Measurements from ENCODE around the gene EGFL7. TPM values are rescaled to one million over a fixed set of nuclear protein-coding genes. Genes with fewer than 3 reads are reported as not detected.

Gene EGFL7
- total and polyA plus RNA-seq, 10 donors = 132 to 522 (median 187) TPM

DNA sequence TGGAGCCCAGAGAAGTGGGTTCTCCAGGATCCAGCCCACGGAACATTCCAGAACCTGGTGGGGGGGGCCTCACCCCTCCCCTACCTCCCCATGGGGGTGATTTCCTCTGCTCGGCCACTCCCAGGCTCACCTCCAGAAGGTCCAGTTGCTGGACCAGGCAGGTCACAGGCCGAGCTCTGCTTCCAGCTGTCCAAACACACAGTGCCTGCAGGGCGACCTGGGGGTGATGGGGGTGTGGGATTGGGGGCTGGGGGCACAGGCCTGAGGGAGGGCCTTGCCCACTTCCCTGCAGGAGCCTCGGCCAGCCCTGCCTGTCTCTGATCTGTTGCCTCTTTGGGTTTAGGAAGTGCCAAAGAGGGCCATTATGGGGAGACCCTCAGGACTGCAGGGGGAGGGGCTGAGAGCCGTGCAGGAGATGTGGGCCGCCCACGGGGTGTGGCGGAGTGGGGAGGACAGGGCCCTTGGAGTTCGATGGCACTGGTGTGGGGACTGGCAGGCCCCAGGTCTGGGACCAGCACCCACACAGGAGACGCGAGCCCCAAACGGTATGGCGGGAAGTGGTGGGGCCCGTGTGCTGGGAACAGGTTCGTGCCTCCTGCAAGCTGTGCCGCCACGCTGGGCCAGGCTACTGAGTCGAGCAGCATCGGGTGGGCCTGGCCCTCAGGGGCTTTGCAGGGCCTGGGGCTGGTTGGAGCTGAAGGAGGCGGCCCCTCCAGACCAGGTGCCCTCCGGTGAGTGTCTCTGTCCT lies 45.6 kb upstream of the EGFL7 start:
- Histone ChIP-seq H3K27ac (peak overlapping the region in 4 of 8 donors; percentile 81 to 96 (median 92)), H3K4me1 (peaks cover 20 to 88% (median 80%) of the 10 kb centered on the region in 6 donors), H3K4me3 (no peak overlapping the region), H3K27me3 (replicated peaks in 1 of 7) (peaks cover 0 to 3% (median 0%) of the 10 kb centered on the region in 7 donors), H3K36me3 (no peaks in the 10 kb centered on the region), H3K9me3 (no peaks in the 10 kb centered on the region)
- WGBS, 5 donors = 81 to 88% (median 84%) methylated on average over 11 to 22 of the region's 22 CpGs
- no peak for DNase-seq
- TF ChIP-seq, protein P1, sequence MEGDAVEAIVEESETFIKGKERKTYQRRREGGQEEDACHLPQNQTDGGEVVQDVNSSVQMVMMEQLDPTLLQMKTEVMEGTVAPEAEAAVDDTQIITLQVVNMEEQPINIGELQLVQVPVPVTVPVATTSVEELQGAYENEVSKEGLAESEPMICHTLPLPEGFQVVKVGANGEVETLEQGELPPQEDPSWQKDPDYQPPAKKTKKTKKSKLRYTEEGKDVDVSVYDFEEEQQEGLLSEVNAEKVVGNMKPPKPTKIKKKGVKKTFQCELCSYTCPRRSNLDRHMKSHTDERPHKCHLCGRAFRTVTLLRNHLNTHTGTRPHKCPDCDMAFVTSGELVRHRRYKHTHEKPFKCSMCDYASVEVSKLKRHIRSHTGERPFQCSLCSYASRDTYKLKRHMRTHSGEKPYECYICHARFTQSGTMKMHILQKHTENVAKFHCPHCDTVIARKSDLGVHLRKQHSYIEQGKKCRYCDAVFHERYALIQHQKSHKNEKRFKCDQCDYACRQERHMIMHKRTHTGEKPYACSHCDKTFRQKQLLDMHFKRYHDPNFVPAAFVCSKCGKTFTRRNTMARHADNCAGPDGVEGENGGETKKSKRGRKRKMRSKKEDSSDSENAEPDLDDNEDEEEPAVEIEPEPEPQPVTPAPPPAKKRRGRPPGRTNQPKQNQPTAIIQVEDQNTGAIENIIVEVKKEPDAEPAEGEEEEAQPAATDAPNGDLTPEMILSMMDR (IDR thresholded peaks at IDR 0.05 in 8 of 11, conservative IDR thresholded peaks at IDR 0.05 in 3 of 11) = no peak
- TF ChIP-seq POLR2A (IDR thresholded peaks at IDR 0.05) = no peak
- no peak for TF ChIP-seq POLR2AphosphoS5 (IDR thresholded peaks at IDR 0.05)
- intact Hi-C loops (cut with DNase I; ENCODE audit: low total_unique reads) = loop anchor here (10.0 kb wide), 1 partner anchor 52 kb away; no protein-coding TSS in a partner anchor

DNA sequence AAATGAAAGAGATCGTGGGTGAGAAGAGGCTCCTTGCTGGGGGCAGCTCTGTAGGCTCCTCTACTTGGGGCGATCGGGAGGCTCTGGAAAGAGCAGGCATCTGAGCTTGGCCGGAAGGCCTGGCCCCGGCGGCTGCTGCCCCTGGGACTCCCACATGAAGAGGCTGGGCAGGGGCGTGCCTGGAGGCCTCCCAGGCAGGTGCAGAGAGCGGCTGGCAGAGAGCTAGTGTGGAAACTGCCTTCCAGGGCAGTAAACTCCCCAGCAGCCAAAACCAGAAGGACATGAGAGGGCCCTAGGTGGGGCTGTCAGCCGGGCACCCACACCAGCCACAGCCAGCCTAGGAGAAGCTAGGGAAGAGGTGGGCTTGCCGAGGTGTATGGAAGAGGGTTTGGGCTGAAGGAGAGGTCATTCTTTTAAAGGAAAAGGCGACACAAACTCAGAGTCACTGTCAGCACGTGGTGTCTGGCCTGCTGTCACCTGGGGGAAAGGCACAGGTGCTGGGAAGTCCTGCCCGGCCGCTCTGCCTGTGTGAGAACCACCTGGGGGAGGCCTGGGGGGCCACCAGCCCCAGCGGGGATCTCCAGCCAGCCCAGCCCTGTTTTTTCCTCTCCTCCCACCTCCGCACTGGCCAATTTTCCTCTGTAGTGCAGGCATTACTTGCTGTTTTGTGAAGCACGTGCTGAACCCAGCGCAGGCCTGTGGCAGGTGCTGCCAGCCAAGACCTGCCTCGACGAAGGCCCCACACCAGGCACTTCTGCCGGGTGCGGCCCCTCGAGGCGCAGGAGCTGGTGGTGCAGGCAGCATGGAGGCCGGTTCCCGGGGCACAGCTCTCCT lies 44.8 kb upstream of the EGFL7 start:
- H3K4me3 ChIP-seq = peak overlapping the region in 1 of 8 donors; percentile 60
- no peaks in the 10 kb centered on the region for H3K36me3 ChIP-seq
- WGBS, 5 donors = 69 to 78% (median 73%) methylated on average over 20 to 26 of the region's 26 CpGs
- DNase-seq = peak; percentile 80
- peaks cover 20 to 95% (median 81%) of the 10 kb centered on the region in 6 donors for H3K4me1 ChIP-seq
- H3K27ac ChIP-seq = peak overlapping the region in 7 of 8 donors; percentile 81 to 96 (median 91)
- peaks cover 0 to 12% (median 0%) of the 10 kb centered on the region in 7 donors for H3K27me3 ChIP-seq (replicated peaks in 1 of 7)
- TF ChIP-seq POLR2A (IDR thresholded peaks at IDR 0.05) (no peak), POLR2AphosphoS5 (IDR thresholded peaks at IDR 0.05) (no peak)
- TF ChIP-seq, protein P1 (IDR thresholded peaks at IDR 0.05 in 8 of 11, conservative IDR thresholded peaks at IDR 0.05 in 3 of 11) = no peak
- no peaks in the 10 kb centered on the region for H3K9me3 ChIP-seq
- intact Hi-C loops (cut with DNase I; ENCODE audit: low total_unique reads) = loop anchor here (10.0 kb wide), 1 partner anchor 53 kb away; no protein-coding TSS in a partner anchor

DNA sequence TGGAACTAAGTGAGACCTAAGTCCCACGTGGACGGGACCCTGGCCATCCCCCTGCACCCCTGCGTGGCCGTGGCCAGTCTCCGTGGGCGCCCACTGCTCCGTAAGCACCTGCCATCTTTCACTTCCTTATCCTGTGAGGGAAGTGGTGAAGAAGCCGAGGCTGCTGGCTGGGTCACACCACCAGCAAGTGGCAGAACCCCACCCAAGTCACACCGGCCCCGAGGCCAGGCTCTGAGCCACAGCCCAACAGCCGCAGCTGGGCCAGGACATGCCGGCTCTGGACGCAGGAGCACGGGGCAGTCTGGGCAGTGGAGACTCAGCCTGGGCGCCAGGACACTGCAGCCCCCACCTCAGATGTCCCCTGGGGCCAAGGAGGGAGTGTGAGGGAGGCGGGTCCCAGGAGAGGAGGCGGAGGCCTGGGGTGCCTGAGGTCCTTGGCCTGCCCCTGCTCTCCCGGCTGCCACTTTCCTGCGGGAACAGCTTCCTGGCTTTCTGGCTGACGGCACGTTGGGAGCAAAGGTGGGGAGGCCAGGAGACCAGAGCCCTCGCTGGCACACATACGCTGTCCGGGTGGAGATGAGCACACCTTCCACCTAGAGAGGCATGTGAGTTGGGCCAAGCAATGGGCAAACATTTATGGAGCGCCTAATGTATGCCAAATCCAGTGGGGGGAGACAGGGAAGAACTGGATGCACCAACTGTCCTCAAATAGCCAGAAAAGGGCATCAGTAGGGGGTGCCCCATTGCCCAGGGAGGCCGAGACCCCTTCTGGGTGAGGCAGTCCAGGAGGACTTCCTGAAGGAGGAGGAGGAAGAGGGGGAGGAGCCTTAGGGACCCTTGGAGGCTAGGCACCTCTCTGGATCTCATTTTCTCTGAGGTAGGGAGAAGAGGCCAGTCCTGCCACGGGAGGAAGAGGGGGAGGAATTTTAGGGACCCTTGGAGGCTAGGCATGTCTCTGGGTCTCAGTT lies 43.9 kb upstream of the EGFL7 start:
- TF ChIP-seq POLR2AphosphoS5 (IDR thresholded peaks at IDR 0.05) = peak; percentile 63 to 83 (median 77)
- peak in 1 of 3 donors; percentile 12 for TF ChIP-seq POLR2A (IDR thresholded peaks at IDR 0.05)
- TF ChIP-seq, protein P1 (IDR thresholded peaks at IDR 0.05 in 8 of 11, conservative IDR thresholded peaks at IDR 0.05 in 3 of 11) = no peak
- H3K9me3 ChIP-seq = no peaks in the 10 kb centered on the region
- H3K4me3 ChIP-seq = peak overlapping the region in 1 of 8 donors; percentile 60
- H3K36me3 ChIP-seq = no peaks in the 10 kb centered on the region
- H3K27ac ChIP-seq = peak overlapping the region in 7 of 8 donors; percentile 81 to 96 (median 91)
- peaks cover 20 to 99% (median 79%) of the 10 kb centered on the region in 6 donors for H3K4me1 ChIP-seq
- peak; percentile 94 for DNase-seq
- intact Hi-C loops (cut with DNase I; ENCODE audit: low total_unique reads) = loop anchor here (10.0 kb wide), 1 partner anchor 54 kb away; no protein-coding TSS in a partner anchor
- 32 to 52% (median 36%) methylated on average over 16 to 27 of the region's 27 CpGs for WGBS, 5 donors
- peaks cover 0 to 12% (median 0%) of the 10 kb centered on the region in 7 donors for H3K27me3 ChIP-seq (replicated peaks in 1 of 7)
